ENCODE results near the gene COL23A1. TPM values are rescaled to one million over a fixed set of nuclear protein-coding genes. Genes with fewer than 3 reads are reported as not detected.

Gene COL23A1
- polyA plus RNA-seq, 3 donors = 0.11 to 0.21 TPM; not detected in 1

- no peaks in the 10 kb centered on the region for H3K36me3 Mint-ChIP-seq
- Histone ChIP-seq H3K9ac (ENCODE audit: insufficient read depth, low read length, poor library complexity, severe bottlenecking) (no peak overlapping the region), H3K27ac (ENCODE audit: low read depth in 1 of 2, low read length in 2 of 2) (no peak overlapping the region), H3K79me2 (ENCODE audit: insufficient read depth, low read length) (no peaks in the 10 kb centered on the region), H3K4me2 (replicated peaks; ENCODE audit: extremely low read depth, low read length, poor library complexity, severe bottlenecking) (no peak overlapping the region), H3K4me3 (replicated peaks in 1 of 3; ENCODE audit: low read depth in 2 of 3, low read length in 3 of 3) (no peak overlapping the region), H3K27me3 (ENCODE audit: control insufficient read depth in 2 of 2, insufficient read depth in 2 of 2, low read length in 2 of 2) (no peaks in the 10 kb centered on the region), H3K9me3 (replicated peaks in 1 of 2; ENCODE audit: control insufficient read depth in 1 of 2, insufficient read depth in 1 of 2, low read length in 2 of 2) (peaks cover 8 to 17% of the 10 kb centered on the region in 2 donors), H2AFZ (ENCODE audit: insufficient read depth, low read depth, low read length, poor library complexity, severe bottlenecking) (no peak overlapping the region), H3K4me1 (ENCODE audit: control insufficient read depth in 1 of 2, insufficient read depth in 2 of 2, low read length in 2 of 2) (no peaks in the 10 kb centered on the region), H3K36me3 (replicated peaks in 1 of 2; ENCODE audit: control insufficient read depth in 1 of 2, insufficient read depth in 2 of 2, low read length in 2 of 2) (no peaks in the 10 kb centered on the region), H4K20me1 (ENCODE audit: insufficient read depth, low read length) (no peaks in the 10 kb centered on the region)
- intact Hi-C loops (cut with micrococcal nuclease) = no loop called here
- DNase-seq = no peak
- peaks cover 0 to 1% (median 0%) of the 10 kb centered on the region in 3 donors for H3K27me3 Mint-ChIP-seq (ENCODE audit: low read depth in 3 of 3)
- H3K4me3 Mint-ChIP-seq = no peak overlapping the region
- H3K9me3 Mint-ChIP-seq = peaks cover 5 to 18% (median 10%) of the 10 kb centered on the region in 7 donors
- no peaks in the 10 kb centered on the region for H3K4me1 Mint-ChIP-seq
- WGBS (ENCODE audit: insufficient coverage) = 79% methylated on average over 16 of the region's 18 CpGs
- H3K27ac Mint-ChIP-seq = no peak overlapping the region
- no peak for TF ChIP-seq CTCF (IDR thresholded peaks at IDR 0.05)
Measured at GRCh38 chr5:178320281-178320855, 269.8 kb downstream of the COL23A1 start.

DNA sequence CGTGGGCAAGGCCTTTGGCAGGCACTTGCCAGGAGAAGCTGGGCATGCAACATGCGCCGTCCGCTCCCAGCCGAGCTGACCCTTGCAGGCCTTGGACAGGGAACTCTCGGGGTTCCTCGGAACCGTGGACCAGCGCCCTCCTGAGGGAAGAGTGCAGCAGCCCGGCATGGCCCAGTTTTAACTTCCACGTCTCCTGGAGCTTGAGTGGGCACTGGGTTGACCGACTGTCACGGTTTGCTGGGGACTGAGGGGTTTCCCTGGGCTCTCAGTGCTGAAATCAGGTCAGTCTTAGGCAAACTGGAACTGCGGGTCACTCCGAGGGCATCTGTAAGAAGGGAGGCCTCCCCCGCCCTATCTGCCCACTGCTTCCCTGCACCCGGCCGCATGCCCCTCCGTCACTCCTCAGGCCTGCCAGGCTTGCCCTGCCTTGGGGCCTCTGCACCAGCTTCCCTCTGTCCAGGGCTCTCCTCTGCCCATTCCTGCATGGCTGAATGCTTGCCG lies 270.6 kb downstream of the COL23A1 start:
- no peak overlapping the region for H3K4me3 ChIP-seq (replicated peaks in 1 of 3; ENCODE audit: low read depth in 2 of 3, low read length in 3 of 3)
- Mint-ChIP-seq H3K27ac (no peak overlapping the region), H3K9me3 (peaks cover 5 to 20% (median 10%) of the 10 kb centered on the region in 7 donors), H3K27me3 (ENCODE audit: low read depth in 3 of 3) (peaks cover 0 to 1% (median 0%) of the 10 kb centered on the region in 3 donors), H3K4me1 (no peaks in the 10 kb centered on the region), H3K36me3 (no peaks in the 10 kb centered on the region), H3K4me3 (no peak overlapping the region)
- no peak overlapping the region for H3K4me2 ChIP-seq (replicated peaks; ENCODE audit: extremely low read depth, low read length, poor library complexity, severe bottlenecking)
- no peaks in the 10 kb centered on the region for H3K4me1 ChIP-seq (ENCODE audit: control insufficient read depth in 1 of 2, insufficient read depth in 2 of 2, low read length in 2 of 2)
- TF ChIP-seq CTCF (IDR thresholded peaks at IDR 0.05) = no peak
- DNase-seq = no peak
- intact Hi-C loops (cut with micrococcal nuclease) = no loop called here
- H3K27me3 ChIP-seq (ENCODE audit: control insufficient read depth in 2 of 2, insufficient read depth in 2 of 2, low read length in 2 of 2) = no peaks in the 10 kb centered on the region
- H4K20me1 ChIP-seq (ENCODE audit: insufficient read depth, low read length) = no peaks in the 10 kb centered on the region
- WGBS (ENCODE audit: insufficient coverage) = 97% methylated on average over 20 of the region's 20 CpGs
- H3K79me2 ChIP-seq (ENCODE audit: insufficient read depth, low read length) = no peaks in the 10 kb centered on the region
- no peaks in the 10 kb centered on the region for H3K36me3 ChIP-seq (replicated peaks in 1 of 2; ENCODE audit: control insufficient read depth in 1 of 2, insufficient read depth in 2 of 2, low read length in 2 of 2)
- H2AFZ ChIP-seq (ENCODE audit: insufficient read depth, low read depth, low read length, poor library complexity, severe bottlenecking) = no peak overlapping the region
- H3K9ac ChIP-seq (ENCODE audit: insufficient read depth, low read length, poor library complexity, severe bottlenecking) = no peak overlapping the region
- H3K9me3 ChIP-seq (replicated peaks in 1 of 2; ENCODE audit: control insufficient read depth in 1 of 2, insufficient read depth in 1 of 2, low read length in 2 of 2) = peaks cover 8 to 17% of the 10 kb centered on the region in 2 donors
- H3K27ac ChIP-seq (ENCODE audit: low read depth in 1 of 2, low read length in 2 of 2) = no peak overlapping the region
